Coronary artery (tissue), 2 donors: Measurements from ENCODE around the gene PTX3.

Experiments used
- DNase-seq: peaks from one replicate; pipeline ENCODE4 v3.0.0-alpha.2; 2017; ENCODE audit warnings: low spot score
- H3K27ac ChIP-seq, 2 donors: fragments of 200-600 bp; sonication (generic); one replicate each; pipeline ENCODE4 v1.5.1; 2016 to 2019
- H3K4me3 ChIP-seq: fragments of 200-600 bp; sonication (generic); 2 replicates; pipeline ENCODE4 v1.5.1; 2016; ENCODE audit warnings: mild to moderate bottlenecking, moderate library complexity
- TF ChIP-seq, protein P1 (sequence below): fragments of 200-600 bp; sonication (generic); IDR thresholded peaks from one replicate; pipeline ENCODE4 v1.5.1; 2019; ENCODE audit warnings: antibody characterized with exemption

PTX3 gene

DNA sequence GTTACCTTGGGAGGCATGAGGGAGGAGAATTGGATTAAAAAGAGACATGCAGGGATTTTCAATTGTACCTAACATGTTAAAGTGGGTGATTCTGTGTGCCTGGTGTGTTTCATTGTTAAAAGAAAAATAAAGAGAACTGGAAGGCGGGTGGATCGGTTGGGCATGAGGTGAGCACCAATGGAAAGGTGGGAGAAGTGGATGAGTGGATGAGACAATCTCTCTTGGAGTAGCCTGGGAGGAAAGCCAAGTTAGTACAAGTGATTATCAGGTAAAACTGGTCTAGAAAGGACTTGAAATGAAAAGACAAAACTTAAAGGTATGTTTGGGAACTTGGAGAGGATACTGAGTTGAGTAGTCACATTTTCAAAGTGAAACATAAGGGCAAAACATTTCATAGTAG lies 54.5 kb downstream of the PTX3 start:
- no peak for DNase-seq
- no peak overlapping the region for H3K4me3 ChIP-seq

More for the DNA sequence above, 54.5 kb downstream of the PTX3 start:
- TF ChIP-seq, protein P1, sequence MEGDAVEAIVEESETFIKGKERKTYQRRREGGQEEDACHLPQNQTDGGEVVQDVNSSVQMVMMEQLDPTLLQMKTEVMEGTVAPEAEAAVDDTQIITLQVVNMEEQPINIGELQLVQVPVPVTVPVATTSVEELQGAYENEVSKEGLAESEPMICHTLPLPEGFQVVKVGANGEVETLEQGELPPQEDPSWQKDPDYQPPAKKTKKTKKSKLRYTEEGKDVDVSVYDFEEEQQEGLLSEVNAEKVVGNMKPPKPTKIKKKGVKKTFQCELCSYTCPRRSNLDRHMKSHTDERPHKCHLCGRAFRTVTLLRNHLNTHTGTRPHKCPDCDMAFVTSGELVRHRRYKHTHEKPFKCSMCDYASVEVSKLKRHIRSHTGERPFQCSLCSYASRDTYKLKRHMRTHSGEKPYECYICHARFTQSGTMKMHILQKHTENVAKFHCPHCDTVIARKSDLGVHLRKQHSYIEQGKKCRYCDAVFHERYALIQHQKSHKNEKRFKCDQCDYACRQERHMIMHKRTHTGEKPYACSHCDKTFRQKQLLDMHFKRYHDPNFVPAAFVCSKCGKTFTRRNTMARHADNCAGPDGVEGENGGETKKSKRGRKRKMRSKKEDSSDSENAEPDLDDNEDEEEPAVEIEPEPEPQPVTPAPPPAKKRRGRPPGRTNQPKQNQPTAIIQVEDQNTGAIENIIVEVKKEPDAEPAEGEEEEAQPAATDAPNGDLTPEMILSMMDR, result no peak
- H3K27ac ChIP-seq, result no peak overlapping the region
